Measurements from ENCODE around the gene KTI12.

The KTI12 gene

DNA sequence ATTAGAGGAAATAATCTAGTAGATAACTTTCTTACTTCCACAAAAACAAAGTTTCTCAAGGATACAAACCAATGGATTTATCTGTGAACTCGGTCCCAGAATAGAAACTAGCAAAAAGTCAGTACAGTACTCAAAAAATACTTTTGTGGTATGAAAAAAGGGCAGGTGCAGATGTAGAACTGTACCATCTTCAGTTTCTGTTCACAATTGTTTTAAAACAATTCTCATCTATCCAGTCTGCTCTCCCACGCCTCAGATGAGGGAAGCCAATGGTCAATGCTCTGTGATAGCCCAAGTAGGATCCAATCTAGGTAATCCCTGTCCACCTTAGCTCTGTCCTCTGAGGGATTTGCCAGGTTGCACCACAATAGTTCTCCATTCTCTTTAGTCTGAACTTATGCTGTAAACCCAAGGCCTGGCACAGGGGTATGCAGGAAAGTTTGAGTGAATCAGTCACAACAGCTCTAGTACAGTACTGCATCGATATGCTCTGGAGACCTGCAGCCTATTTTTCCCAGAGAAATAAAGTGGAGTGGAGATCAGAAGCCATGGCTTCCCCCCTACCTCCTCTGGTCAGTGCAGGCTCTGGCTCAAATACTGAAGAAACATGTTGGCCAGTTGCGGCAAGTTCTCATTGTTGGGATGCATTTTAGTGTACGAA lies 1.4 kb downstream of the KTI12 start:
- TF ChIP-seq, protein P1, sequence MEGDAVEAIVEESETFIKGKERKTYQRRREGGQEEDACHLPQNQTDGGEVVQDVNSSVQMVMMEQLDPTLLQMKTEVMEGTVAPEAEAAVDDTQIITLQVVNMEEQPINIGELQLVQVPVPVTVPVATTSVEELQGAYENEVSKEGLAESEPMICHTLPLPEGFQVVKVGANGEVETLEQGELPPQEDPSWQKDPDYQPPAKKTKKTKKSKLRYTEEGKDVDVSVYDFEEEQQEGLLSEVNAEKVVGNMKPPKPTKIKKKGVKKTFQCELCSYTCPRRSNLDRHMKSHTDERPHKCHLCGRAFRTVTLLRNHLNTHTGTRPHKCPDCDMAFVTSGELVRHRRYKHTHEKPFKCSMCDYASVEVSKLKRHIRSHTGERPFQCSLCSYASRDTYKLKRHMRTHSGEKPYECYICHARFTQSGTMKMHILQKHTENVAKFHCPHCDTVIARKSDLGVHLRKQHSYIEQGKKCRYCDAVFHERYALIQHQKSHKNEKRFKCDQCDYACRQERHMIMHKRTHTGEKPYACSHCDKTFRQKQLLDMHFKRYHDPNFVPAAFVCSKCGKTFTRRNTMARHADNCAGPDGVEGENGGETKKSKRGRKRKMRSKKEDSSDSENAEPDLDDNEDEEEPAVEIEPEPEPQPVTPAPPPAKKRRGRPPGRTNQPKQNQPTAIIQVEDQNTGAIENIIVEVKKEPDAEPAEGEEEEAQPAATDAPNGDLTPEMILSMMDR (IDR thresholded peaks at IDR 0.05), result no peak

DNA sequence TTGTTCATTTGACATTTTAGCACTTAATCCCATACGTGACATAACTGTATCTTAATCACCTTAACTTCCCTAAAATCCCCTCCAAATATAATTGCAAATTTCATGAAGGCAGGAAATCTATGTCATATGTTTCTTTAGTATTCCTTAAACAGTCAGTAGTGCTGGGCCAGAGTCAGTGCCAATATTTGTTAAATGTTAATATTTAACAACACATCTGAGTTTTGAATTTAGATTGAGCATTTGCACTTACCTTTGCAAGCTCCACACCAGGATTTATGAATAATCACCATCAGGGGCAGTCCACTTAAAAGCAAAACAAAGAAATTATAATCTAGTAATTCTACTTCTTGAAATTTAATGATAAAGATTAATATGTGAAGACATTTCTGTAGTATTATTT lies 5.3 kb downstream of the KTI12 start:
- TF ChIP-seq, protein P1 (IDR thresholded peaks at IDR 0.05), result no peak

DNA sequence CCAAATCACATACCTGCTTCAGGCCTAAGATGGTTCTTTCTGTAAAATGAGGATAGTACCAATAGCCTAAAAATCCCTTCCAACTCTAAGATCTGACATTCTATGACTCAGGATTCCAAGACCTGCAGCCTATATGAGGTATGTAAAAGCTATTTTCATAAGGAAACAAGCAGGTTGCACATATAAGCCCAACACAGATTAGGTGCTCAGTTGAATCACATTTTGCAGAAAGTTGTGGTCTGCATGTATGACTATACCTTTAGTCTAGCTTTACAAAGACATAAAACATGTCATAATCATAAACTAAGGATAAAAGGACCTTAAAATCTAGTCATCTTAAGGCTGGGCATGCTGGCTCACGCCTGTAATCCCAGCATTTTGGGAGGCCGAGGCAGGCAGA lies 7.3 kb downstream of the KTI12 start:
- TF ChIP-seq, protein P1 (IDR thresholded peaks at IDR 0.05), result no peak

DNA sequence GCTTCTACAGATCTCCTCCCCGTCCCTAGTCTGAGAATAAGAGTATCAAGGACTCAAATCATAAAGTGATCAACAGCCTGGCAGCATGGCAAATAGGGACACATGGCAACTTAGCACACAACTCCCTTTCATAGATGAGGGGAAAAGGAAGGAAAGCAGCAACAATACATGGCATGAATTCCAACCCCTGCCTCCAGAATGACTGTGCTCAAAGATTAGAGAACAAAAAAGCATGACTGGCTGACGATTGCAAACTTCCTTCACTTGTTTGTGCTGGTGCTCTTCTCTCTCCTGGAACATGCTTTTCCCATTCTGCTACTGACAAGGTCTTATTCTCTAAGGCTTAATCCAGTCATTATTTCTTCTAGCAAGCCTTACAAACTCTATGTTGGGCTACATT lies 11.5 kb downstream of the KTI12 start:
- TF ChIP-seq, protein P1 (IDR thresholded peaks at IDR 0.05), result no peak

DNA sequence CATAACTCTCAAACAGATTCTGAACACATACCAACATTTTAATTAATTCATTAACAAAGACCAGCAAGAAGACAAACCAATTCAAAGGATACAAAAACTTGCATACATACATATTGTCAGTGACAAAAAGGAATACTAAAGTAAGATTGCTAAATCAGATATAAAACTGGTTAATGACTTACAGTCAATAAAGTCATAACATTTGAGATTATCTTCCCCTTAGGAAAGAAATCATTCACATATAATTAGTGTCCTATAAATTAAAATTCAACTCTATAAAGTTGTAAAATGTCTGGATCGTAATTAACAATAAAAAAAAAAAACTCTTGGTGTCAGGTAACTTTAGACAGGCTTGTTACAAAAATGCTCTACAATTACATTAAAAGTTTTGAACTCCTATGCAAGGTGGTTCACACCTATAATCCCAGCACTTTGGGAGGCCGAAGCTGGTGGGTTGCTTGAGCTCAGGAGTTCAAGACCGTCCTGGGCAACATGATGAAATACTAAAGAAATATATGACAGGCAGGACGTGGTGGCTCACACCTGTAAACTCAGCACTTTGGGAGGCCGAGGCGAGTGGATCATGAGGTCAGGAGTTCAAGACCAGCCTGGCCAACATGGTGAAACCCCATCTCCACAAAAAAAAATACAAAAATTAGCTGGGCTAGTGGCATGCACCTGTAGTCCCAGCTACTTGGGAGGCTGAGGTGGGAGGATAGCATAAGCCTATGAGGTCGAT lies 25.4 kb downstream of the KTI12 start:
- TF ChIP-seq, protein P1 (IDR thresholded peaks at IDR 0.05), result no peak

DNA sequence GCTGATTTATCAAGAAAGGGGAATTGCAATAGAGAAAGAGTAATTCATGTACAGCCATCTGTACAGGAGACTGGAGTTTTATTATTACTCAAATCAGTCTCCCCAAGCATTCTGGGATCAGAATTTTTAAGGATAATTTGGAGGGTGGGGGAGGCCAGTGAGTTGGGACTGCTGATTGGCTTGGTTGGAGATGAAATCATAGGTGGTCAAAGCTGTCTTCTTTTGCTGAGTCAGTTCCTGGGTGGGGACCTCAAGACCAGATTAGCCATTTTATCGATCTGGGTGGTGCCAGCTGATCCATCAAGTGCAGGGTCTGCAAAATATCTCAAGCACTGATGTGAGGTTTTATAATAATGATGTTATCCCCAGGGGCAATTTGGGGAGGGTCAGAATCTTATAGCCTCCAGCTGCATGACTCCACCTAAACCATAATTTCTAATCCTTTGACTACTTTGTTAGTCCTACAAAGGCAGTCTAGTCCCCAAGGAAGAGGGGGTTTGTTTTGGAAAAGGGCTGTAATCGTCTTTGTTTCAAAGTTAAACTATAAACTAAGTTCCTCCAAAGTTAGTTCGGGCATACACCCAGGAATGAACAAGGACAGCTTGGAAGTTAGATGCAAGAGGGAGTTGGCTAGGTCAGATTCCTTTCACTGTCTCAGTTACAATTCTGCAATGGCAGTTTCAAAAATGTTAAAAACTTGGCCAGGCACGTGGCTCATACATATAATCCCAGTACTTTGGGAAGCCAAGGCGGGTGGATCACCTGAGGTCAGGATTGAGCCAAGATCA lies 26.2 kb downstream of the KTI12 start:
- TF ChIP-seq, protein P1 (IDR thresholded peaks at IDR 0.05), result no peak

DNA sequence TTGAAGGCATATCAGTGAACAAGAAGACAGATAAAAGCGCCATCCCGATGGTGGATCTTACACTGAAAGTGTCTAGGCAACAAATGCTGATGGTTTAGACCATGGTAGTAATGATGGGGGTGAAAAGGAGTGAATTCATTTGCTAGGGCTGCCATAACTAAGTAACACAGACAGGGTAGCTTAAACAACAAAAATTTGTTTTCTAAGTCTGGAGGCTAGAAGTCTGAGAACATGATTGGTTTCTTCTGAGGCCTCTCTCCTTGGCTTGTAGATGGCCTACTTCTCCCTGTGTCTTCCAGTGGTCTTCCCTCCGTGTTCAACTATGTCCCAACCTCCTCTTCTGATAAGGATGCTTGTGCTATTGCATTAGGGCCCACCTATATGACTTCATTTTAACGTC lies 29.7 kb downstream of the KTI12 start:
- TF ChIP-seq, protein P1 (IDR thresholded peaks at IDR 0.05), result no peak
